OCI-LY1 (cell line): ENCODE results near the gene CLDN17.

Source experiments
- H2AFZ ChIP-seq: fragments of 200-600 bp; sonication (generic), shearing (Covaris generic); 2 replicates; pipeline ENCODE4 v1.6.0; 2014; ENCODE audit warnings: antibody characterized with exemption, mild to moderate bottlenecking, low read length
- H3F3A ChIP-seq: fragments of 200-600 bp; sonication (generic), shearing (Covaris generic); 2 replicates; pipeline ENCODE4 v1.6.0; 2014; ENCODE audit warnings: mild to moderate bottlenecking, antibody characterized with exemption, low read length, moderate library complexity; ENCODE audit not compliant: insufficient read depth
- H3K27ac ChIP-seq: fragments of 200-600 bp; sonication (generic); 2 replicates; pipeline ENCODE4 v1.5.1; 2014; ENCODE audit warnings: low read length, mixed run types, mild to moderate bottlenecking, low read depth; ENCODE audit not compliant: poor library complexity, severe bottlenecking
- H3K27me3 ChIP-seq: fragments of 200-600 bp; sonication (generic); 2 replicates; pipeline ENCODE4 v1.6.0; 2014; ENCODE audit warnings: antibody characterized with exemption, mild to moderate bottlenecking, low read length, moderate library complexity; ENCODE audit not compliant: insufficient read depth
- H3K36me3 ChIP-seq: fragments of 200-600 bp; sonication (generic); 2 replicates; pipeline ENCODE4 v1.6.1; 2014; ENCODE audit warnings: mild to moderate bottlenecking, antibody characterized with exemption, low read length, moderate library complexity, mixed read lengths; ENCODE audit not compliant: insufficient read depth
- H3K4me1 ChIP-seq: fragments of 200-600 bp; sonication (generic); 2 replicates; pipeline ENCODE4 v1.5.1; 2014; ENCODE audit warnings: mild to moderate bottlenecking, low read length, moderate library complexity; ENCODE audit not compliant: insufficient read depth, severe bottlenecking
- H3K4me2 ChIP-seq: fragments of 200-600 bp; sonication (generic), shearing (Covaris generic); 2 replicates; pipeline ENCODE4 v1.6.1; 2014; ENCODE audit warnings: low read length
- H3K4me3 ChIP-seq: fragments of 200-600 bp; sonication (generic); 2 replicates; pipeline ENCODE4 v1.5.1; 2014; ENCODE audit warnings: low read length, low read depth, mild to moderate bottlenecking, mixed read lengths; ENCODE audit not compliant: poor library complexity, severe bottlenecking
- H3K79me2 ChIP-seq: fragments of 200-600 bp; shearing (Covaris generic); 2 replicates; pipeline ENCODE4 v1.6.1; 2016; ENCODE audit warnings: mixed run types, low read length, mixed read lengths; ENCODE audit not compliant: insufficient read depth
- H3K9ac ChIP-seq: fragments of 200-600 bp; sonication (generic), shearing (Covaris generic); 2 replicates; pipeline ENCODE4 v1.6.1; 2014; ENCODE audit warnings: mild to moderate bottlenecking, low read length, mixed read lengths
- H3K9me2 ChIP-seq: fragments of 200-600 bp; sonication (generic), shearing (Covaris generic); 2 replicates; pipeline ENCODE4 v1.6.1; 2014; ENCODE audit warnings: low read depth, mild to moderate bottlenecking, low read length, mixed read lengths
- H3K9me3 ChIP-seq: fragments of 200-600 bp; shearing (Covaris generic); 2 replicates; pipeline ENCODE4 v1.6.1; 2014; ENCODE audit warnings: low read length, mixed read lengths
- H4K20me1 ChIP-seq: fragments of 200-600 bp; sonication (generic), shearing (Covaris generic); 2 replicates; pipeline ENCODE4 v1.6.0; 2016; ENCODE audit warnings: mild to moderate bottlenecking, low read length; ENCODE audit not compliant: insufficient read depth
- EZH2 ChIP-seq: fragments of 200-600 bp; sonication (generic), shearing (Covaris generic); IDR thresholded peaks from 2 replicates; pipeline ENCODE4 v1.8.0; 2017; ENCODE audit warnings: borderline replicate concordance, mixed run types, mild to moderate bottlenecking, antibody characterized with exemption, low read length, moderate library complexity, mixed read lengths
- TF ChIP-seq, protein P1 (sequence below): fragments of 200-600 bp; sonication (generic), shearing (Covaris generic); IDR thresholded peaks from 2 replicates; pipeline ENCODE4 v1.5.1; 2017; ENCODE audit warnings: mild to moderate bottlenecking, antibody characterized with exemption, low read length, moderate library complexity, mixed read lengths

CLDN17 gene

DNA sequence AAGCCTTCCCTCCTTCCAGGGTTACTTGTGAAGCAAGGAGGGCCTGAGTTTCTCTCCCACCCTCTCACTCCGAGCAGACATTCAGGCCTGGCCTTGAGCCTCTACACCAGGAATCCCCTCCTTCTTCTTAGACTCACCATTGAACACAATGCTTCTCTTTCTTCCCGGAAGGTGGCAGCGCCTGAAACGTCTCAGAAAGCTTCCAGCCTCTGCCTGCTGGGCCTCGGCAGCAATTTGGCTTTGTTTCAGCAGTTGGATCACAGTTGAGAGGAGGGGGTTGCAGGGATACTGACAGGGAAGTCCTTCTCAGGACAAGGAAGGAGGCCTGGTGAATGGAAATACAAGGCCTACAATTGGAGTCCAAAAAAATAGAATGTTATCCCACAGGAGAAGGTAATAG is 43.0 kb upstream of the CLDN17 start:
- Histone ChIP-seq H3K4me1 (no peaks in the 10 kb centered on the region), H3K9me2 (no peaks in the 10 kb centered on the region), H3K27ac (no peak overlapping the region), H3K9me3 (no peaks in the 10 kb centered on the region), H4K20me1 (no peaks in the 10 kb centered on the region), H3K9ac (no peak overlapping the region), H3K27me3 (no peaks in the 10 kb centered on the region), H2AFZ (no peak overlapping the region), H3K79me2 (no peaks in the 10 kb centered on the region), H3K4me3 (no peak overlapping the region), H3K36me3 (no peaks in the 10 kb centered on the region), H3F3A (no peaks in the 10 kb centered on the region), H3K4me2 (no peak overlapping the region)
- TF ChIP-seq, protein P1, sequence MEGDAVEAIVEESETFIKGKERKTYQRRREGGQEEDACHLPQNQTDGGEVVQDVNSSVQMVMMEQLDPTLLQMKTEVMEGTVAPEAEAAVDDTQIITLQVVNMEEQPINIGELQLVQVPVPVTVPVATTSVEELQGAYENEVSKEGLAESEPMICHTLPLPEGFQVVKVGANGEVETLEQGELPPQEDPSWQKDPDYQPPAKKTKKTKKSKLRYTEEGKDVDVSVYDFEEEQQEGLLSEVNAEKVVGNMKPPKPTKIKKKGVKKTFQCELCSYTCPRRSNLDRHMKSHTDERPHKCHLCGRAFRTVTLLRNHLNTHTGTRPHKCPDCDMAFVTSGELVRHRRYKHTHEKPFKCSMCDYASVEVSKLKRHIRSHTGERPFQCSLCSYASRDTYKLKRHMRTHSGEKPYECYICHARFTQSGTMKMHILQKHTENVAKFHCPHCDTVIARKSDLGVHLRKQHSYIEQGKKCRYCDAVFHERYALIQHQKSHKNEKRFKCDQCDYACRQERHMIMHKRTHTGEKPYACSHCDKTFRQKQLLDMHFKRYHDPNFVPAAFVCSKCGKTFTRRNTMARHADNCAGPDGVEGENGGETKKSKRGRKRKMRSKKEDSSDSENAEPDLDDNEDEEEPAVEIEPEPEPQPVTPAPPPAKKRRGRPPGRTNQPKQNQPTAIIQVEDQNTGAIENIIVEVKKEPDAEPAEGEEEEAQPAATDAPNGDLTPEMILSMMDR: no peak
- no peak for TF ChIP-seq EZH2

DNA sequence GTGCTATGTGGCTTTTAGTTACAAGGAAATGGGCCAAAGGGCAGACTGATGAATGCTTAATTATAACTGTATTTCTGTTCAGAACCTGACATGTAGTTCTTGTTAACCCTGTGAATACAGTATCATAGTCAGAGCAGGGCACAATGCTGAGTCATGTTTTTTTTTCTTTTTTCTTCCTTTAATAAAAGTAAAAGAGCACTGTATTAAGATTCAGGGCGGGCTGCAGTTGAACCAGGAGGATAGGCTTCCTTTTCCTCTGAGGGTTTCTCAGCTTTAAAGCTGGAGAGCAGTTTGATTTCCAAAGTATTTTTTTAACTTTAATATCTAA is 40.6 kb upstream of the CLDN17 start:
- TF ChIP-seq EZH2: no peak
- TF ChIP-seq, protein P1: no peak
- Histone ChIP-seq H3K9me3 (no peaks in the 10 kb centered on the region), H3K4me2 (no peak overlapping the region), H3K9ac (no peak overlapping the region), H3F3A (no peaks in the 10 kb centered on the region), H3K36me3 (no peaks in the 10 kb centered on the region), H3K4me3 (no peak overlapping the region), H3K4me1 (no peaks in the 10 kb centered on the region), H3K27me3 (no peaks in the 10 kb centered on the region), H3K79me2 (no peaks in the 10 kb centered on the region), H4K20me1 (no peaks in the 10 kb centered on the region), H3K27ac (no peak overlapping the region), H2AFZ (no peak overlapping the region), H3K9me2 (no peaks in the 10 kb centered on the region)

GRCh38 chr21:30206551-30207251 is 40.1 kb upstream of the CLDN17 start:
- Histone ChIP-seq H3K4me3 (no peak overlapping the region), H3K36me3 (no peaks in the 10 kb centered on the region), H3K9me3 (no peaks in the 10 kb centered on the region), H3K9ac (no peak overlapping the region), H3K9me2 (no peaks in the 10 kb centered on the region), H3K27ac (no peak overlapping the region), H2AFZ (no peak overlapping the region), H3K79me2 (no peaks in the 10 kb centered on the region), H4K20me1 (no peaks in the 10 kb centered on the region), H3K4me2 (no peak overlapping the region), H3F3A (no peaks in the 10 kb centered on the region), H3K4me1 (no peaks in the 10 kb centered on the region), H3K27me3 (no peaks in the 10 kb centered on the region)
- TF ChIP-seq, protein P1: no peak
- no peak for TF ChIP-seq EZH2
